Measurements from ENCODE around the gene MAGEB5. TPM values are rescaled to one million over a fixed set of nuclear protein-coding genes. Genes with fewer than 3 reads are reported as not detected.
"Not testable (repeated sequence)": the region's sequence is repeated elsewhere in the genome, so short reads cannot be mapped to it uniquely, and the experiment has no call there.

Gene MAGEB5
- total RNA-seq = not detected
- long read RNA-seq = 0 reads

- H3K27me3 ChIP-seq = no peaks in the 10 kb centered on the region
- intact Hi-C loops (cut with DNase I) = no loop called here
- WGBS (ENCODE audit: insufficient coverage, low coverage, low lambda C conversion rate, missing lambda C conversion rate) = 31% methylated on average over 5 of the region's 5 CpGs
- TF ChIP-seq CTCF (IDR thresholded peaks at IDR 0.05) (no peak), POLR2A (IDR thresholded peaks at IDR 0.05) (no peak)
- H3K4me3 ChIP-seq = no peak within 1 kb of the TSS
- ATAC-seq = no peak
- H3K36me3 ChIP-seq = no peaks in the 10 kb centered on the region
- no peak within 1 kb of the TSS for H3K27ac ChIP-seq
- H3K4me1 ChIP-seq = no peaks in the 10 kb centered on the region
- no peaks in the 10 kb centered on the region for H3K9me3 ChIP-seq
- no peak for DNase-seq
Measured at GRCh38 chrX:26215869-26216268, at the start of gene MAGEB5. Gene MAGEB5, plus strand, starts transcription at chrX:26216169. Its CDS starts 1,133 bp downstream, at chrX:26217302.

DNA sequence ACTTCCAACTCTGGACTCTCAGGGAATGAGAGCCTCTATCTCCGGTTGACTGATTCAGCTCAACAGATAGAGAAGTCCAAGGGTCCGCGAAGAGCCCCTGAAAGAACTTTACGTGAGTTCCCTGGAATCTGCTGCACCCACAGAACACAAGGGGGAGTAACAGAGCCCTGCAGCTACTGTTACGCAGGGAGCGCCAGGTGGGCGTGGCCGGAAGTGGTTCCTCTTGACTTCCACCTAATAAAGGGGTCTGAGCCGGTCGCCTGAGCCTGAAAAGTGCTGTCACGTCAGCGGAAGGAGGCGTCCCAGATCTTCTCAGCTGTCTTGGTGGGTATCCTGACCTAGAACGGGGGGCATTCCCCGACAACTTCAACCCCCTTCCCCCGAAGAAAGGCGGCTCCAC is 23.8 kb upstream of the MAGEB5 start, which contains the start of gene MAGEB6:
TSS of gene MAGEB6 (plus strand) at position 237 of the 400 bp plus-strand sequence. CDS start 1,407 bp downstream, outside the sequence.
- TF ChIP-seq CTCF (IDR thresholded peaks at IDR 0.05) = no peak
- TF ChIP-seq POLR2A (IDR thresholded peaks at IDR 0.05) = no peak
- intact Hi-C loops (cut with DNase I) = no loop called here
- no peaks in the 10 kb centered on the region for H3K36me3 ChIP-seq
- no peak for ATAC-seq
- no peaks in the 10 kb centered on the region for H3K4me1 ChIP-seq
- no peak for DNase-seq
- H3K27me3 ChIP-seq = no peaks in the 10 kb centered on the region
- no peak within 1 kb of the TSS for H3K4me3 ChIP-seq
- H3K27ac ChIP-seq = no peak within 1 kb of the TSS
- WGBS (ENCODE audit: insufficient coverage, low coverage, low lambda C conversion rate, missing lambda C conversion rate) = 34% methylated on average over 2 of the region's 17 CpGs
- H3K9me3 ChIP-seq = no peaks in the 10 kb centered on the region

DNA sequence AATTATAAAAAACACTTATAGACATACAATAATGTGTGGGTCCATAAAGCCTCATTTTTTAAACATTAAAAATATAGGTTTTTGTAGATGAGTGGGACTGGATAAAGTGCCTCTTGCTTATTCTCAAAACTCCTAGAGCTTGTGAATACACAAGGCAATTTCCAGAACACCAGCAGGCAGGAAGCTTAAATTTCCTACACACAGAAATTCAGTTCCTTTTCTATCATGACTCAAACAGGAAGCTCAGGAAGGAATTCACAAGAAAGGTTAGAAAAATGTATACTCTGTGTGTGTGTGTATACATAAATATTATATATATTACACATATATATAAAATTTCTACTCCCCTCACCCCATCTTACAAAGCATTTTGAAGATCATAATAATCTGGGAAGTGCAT is 12.4 kb upstream of the MAGEB5 start:
- Histone ChIP-seq H3K4me1 (no peaks in the 10 kb centered on the region), H3K27ac (no peak overlapping the region), H3K4me3 (no peak overlapping the region), H3K9me3 (no peaks in the 10 kb centered on the region), H3K27me3 (no peaks in the 10 kb centered on the region), H3K36me3 (no peaks in the 10 kb centered on the region)
- DNase-seq (no peak), ATAC-seq (no peak)
- intact Hi-C loops (cut with DNase I) = no loop called here
- no peak for TF ChIP-seq CTCF (IDR thresholded peaks at IDR 0.05)
- TF ChIP-seq POLR2A (IDR thresholded peaks at IDR 0.05) = no peak

- DNase-seq; H3K27me3 ChIP-seq; H3K36me3 ChIP-seq; H3K9me3 ChIP-seq; H3K4me3 ChIP-seq; ATAC-seq; H3K27ac ChIP-seq; H3K4me1 ChIP-seq; intact Hi-C loops (cut with DNase I): not testable (repeated sequence)
- no CpG with 5 or more reads among the region's 27 CpGs for WGBS (ENCODE audit: insufficient coverage, low coverage, low lambda C conversion rate, missing lambda C conversion rate)
Measured at GRCh38 chrX:26204717-26205116, 11.3 kb upstream of the MAGEB5 start.

DNA sequence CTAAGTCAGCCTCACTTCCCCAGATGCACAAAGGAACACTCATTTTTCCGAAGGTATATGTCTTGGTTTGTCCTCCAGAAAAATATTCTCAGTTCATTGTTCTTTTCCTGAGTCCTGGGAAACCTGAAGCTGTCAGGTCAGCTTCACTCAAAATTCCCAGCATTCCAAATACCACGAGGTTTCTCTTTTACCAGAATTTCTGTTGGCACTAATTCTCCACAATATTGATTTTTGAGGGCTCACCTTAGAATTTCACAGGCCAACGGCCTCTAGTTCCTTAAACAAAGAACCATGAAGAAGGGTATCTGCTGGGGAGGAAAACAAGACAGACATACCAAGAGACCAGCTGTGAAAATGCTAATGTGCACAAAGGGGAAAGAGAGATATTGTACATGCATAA is 8.0 kb upstream of the MAGEB5 start:
- H3K27ac ChIP-seq = no peak overlapping the region

More for the DNA sequence above, 8.0 kb upstream of the MAGEB5 start:
- no peak for DNase-seq
- peak in 1 of 4 donors; percentile 30 for ATAC-seq
- Histone ChIP-seq H3K36me3 (no peaks in the 10 kb centered on the region), H3K27me3 (no peaks in the 10 kb centered on the region), H3K4me3 (no peak overlapping the region), H3K9me3 (no peaks in the 10 kb centered on the region), H3K4me1 (no peaks in the 10 kb centered on the region)
- TF ChIP-seq CTCF (IDR thresholded peaks at IDR 0.05) = no peak
- TF ChIP-seq POLR2A (IDR thresholded peaks at IDR 0.05) = no peak
- 10% methylated on average over 3 of the region's 3 CpGs for WGBS (ENCODE audit: insufficient coverage, low coverage, low lambda C conversion rate, missing lambda C conversion rate)
- intact Hi-C loops (cut with DNase I) = no loop called here
